Nephron (organoid): ENCODE results near the gene ACTL7B.

ENCODE experiments used
- H3K27ac Mint-ChIP-seq, 3 experiments: 2 replicates each; pipeline ENCODE4 v1.8.0; 2020; ENCODE audit warnings: mixed read lengths in 3 of 3, mild to moderate bottlenecking in 2 of 3, moderate library complexity in 1 of 3
- H3K27me3 Mint-ChIP-seq: 2 replicates; pipeline ENCODE4 v1.8.0; 2021; ENCODE audit warnings: low read depth, mild to moderate bottlenecking, moderate library complexity, mixed read lengths
- H3K36me3 Mint-ChIP-seq: 2 replicates; pipeline ENCODE4 v1.8.0; 2020; ENCODE audit warnings: low read depth, mixed read lengths
- H3K4me1 Mint-ChIP-seq: 2 replicates; pipeline ENCODE4 v1.8.0; 2020; ENCODE audit warnings: mixed read lengths
- H3K4me3 Mint-ChIP-seq, 3 experiments: 2 replicates each; pipeline ENCODE4 v1.8.0; 2020; ENCODE audit warnings: mild to moderate bottlenecking in 3 of 3, mixed read lengths in 3 of 3, moderate library complexity in 2 of 3
- H3K9me3 Mint-ChIP-seq: 2 replicates; pipeline ENCODE4 v1.8.0; 2020; ENCODE audit warnings: mixed read lengths
- TF ChIP-seq, protein P1 (sequence below), 3 experiments: fragments of 200-600 bp; sonication (generic); IDR thresholded peaks; one replicate each; pipeline ENCODE4 v1.5.0; 2021; ENCODE audit warnings: antibody characterized with exemption in 3 of 3; ENCODE audit not compliant: unreplicated experiment in 3 of 3

ACTL7B gene

DNA sequence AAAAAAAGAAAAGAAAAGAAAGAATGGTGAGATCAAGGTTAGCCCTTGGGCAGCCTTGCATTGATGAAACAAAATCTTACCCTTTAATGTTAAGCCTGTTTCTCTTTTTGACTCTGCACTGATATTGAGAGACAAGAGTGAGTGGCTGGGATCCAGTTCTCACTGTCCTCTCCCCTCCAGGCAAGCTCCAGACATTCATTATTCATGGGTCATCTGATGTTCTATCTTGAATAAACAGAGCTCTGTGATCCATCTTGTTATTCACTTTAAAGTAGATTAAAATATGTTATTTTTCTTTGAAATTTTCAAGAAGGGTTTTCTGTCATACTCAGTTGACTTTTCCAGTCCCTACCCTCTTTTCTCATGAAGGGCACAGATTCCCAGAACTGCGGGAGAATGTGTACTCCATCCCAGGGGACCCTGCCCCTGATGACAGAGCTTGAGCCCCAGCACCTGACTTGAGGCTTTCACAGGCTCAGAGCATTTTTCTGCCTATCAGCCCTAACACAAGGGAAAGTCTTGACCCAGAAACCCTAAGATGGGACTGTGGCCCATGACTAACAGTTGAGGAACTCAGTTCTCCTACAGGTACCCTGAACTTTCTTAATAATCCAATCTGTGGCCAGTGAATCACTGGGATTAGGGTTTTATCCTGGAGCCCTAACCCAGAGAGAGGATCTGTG is 24.1 kb downstream of the ACTL7B start:
- Mint-ChIP-seq H3K4me1 (peaks cover 12% of the 10 kb centered on the region), H3K9me3 (no peaks in the 10 kb centered on the region), H3K27ac (no peak overlapping the region), H3K36me3 (no peaks in the 10 kb centered on the region), H3K4me3 (no peak overlapping the region), H3K27me3 (peaks cover 13% of the 10 kb centered on the region)
- TF ChIP-seq, protein P1, sequence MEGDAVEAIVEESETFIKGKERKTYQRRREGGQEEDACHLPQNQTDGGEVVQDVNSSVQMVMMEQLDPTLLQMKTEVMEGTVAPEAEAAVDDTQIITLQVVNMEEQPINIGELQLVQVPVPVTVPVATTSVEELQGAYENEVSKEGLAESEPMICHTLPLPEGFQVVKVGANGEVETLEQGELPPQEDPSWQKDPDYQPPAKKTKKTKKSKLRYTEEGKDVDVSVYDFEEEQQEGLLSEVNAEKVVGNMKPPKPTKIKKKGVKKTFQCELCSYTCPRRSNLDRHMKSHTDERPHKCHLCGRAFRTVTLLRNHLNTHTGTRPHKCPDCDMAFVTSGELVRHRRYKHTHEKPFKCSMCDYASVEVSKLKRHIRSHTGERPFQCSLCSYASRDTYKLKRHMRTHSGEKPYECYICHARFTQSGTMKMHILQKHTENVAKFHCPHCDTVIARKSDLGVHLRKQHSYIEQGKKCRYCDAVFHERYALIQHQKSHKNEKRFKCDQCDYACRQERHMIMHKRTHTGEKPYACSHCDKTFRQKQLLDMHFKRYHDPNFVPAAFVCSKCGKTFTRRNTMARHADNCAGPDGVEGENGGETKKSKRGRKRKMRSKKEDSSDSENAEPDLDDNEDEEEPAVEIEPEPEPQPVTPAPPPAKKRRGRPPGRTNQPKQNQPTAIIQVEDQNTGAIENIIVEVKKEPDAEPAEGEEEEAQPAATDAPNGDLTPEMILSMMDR (IDR thresholded peaks at IDR 0.05; ENCODE audit: unreplicated experiment in 3 of 3): no peak

DNA sequence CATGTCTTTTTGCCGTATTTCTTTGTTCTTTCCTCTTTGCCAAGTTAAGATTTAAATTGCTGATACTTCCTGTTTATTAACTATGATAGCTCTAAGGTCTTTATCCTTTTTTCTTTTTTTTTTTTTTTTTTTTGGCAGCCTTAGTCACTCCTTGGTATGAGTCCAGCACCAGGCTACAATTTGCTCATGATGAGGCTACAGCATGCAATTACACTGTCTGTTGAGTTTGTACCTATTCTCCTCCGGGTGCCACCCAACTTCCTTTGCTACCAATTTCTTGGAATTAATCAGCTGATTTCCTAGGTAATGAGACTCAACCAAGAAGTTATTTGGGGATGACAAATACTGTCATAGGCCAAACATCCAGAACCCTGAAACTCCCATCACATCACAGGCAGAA is 25.5 kb downstream of the ACTL7B start:
- no peaks in the 10 kb centered on the region for H3K36me3 Mint-ChIP-seq
- TF ChIP-seq, protein P1 (IDR thresholded peaks at IDR 0.05; ENCODE audit: unreplicated experiment in 3 of 3): no peak
- peaks cover 18% of the 10 kb centered on the region for H3K27me3 Mint-ChIP-seq
- peaks cover 6% of the 10 kb centered on the region for H3K9me3 Mint-ChIP-seq
- no peak overlapping the region for H3K27ac Mint-ChIP-seq
- peaks cover 7% of the 10 kb centered on the region for H3K4me1 Mint-ChIP-seq
- H3K4me3 Mint-ChIP-seq: no peak overlapping the region

DNA sequence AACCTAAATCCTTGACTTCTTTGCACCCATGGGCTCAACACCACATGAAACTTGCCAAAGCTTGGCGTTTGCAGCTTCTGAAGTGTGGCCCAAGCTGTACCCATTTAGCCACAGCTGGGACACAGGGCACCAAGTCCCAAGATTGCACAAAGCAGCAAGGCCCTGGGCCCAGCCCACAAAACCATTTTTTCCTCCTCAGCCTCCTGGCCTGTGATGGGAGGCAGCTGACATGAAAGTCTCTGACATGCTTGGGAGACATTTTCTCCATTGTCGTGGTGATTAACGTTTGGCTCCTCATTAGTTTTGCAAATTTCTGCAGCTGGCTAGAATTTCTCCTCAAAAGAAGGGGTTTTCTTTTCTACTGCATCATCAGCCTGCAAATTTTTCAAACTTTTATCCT is 32.0 kb downstream of the ACTL7B start:
- Mint-ChIP-seq H3K4me3 (no peak overlapping the region), H3K9me3 (peaks cover 31% of the 10 kb centered on the region), H3K4me1 (no peaks in the 10 kb centered on the region), H3K27me3 (peaks cover 16% of the 10 kb centered on the region), H3K27ac (no peak overlapping the region), H3K36me3 (peaks cover 4% of the 10 kb centered on the region)
- TF ChIP-seq, protein P1 (IDR thresholded peaks at IDR 0.05; ENCODE audit: unreplicated experiment in 3 of 3): no peak

DNA sequence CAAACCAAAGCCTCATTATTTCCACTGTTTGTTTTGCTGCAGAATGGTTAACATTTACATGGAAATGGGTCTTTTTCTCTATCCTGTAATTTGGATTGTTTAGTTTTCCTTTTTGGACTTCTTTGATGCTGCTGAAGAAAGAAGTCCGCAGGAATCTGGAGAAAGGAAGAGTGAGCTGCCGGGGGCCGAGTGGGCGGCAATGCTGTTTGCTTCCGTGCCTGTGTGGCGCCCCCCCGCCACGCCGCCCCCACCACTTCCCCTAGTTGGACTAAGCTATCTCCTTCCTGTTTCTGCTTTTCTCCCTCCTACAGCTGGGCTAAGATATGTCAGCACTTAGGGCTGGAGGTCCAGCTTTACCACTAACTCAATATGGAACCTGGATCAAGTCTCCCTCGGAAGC is 39.7 kb downstream of the ACTL7B start:
- Mint-ChIP-seq H3K4me1 (peaks cover 20% of the 10 kb centered on the region), H3K9me3 (peaks cover 7% of the 10 kb centered on the region), H3K27me3 (peaks cover 3% of the 10 kb centered on the region), H3K4me3 (no peak overlapping the region), H3K36me3 (no peaks in the 10 kb centered on the region), H3K27ac (no peak overlapping the region)
- TF ChIP-seq, protein P1 (IDR thresholded peaks at IDR 0.05; ENCODE audit: unreplicated experiment in 3 of 3): no peak

DNA sequence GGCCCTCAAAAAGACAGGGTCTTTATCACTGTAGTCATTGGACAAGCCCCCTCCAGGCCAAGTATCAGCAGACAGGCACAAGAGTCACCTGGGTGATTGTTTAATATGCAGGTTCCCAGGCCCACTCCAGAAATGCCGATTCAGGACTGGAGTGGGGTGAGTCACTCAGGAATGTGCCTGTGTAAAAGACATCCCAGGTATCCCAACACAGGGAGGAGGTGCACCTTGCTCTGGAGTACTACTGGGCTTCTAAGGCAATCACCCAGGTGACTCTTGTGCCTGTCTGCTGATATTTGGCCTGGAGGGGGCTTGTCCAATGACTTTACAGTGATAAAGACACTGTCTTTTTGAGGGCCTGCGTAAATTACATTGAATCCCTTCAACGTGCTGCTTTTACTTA is 40.6 kb downstream of the ACTL7B start:
- Mint-ChIP-seq H3K27ac (no peak overlapping the region), H3K27me3 (peaks cover 5% of the 10 kb centered on the region), H3K4me1 (peaks cover 20% of the 10 kb centered on the region), H3K36me3 (no peaks in the 10 kb centered on the region), H3K9me3 (peaks cover 7% of the 10 kb centered on the region), H3K4me3 (no peak overlapping the region)
- TF ChIP-seq, protein P1 (IDR thresholded peaks at IDR 0.05; ENCODE audit: unreplicated experiment in 3 of 3): no peak

DNA sequence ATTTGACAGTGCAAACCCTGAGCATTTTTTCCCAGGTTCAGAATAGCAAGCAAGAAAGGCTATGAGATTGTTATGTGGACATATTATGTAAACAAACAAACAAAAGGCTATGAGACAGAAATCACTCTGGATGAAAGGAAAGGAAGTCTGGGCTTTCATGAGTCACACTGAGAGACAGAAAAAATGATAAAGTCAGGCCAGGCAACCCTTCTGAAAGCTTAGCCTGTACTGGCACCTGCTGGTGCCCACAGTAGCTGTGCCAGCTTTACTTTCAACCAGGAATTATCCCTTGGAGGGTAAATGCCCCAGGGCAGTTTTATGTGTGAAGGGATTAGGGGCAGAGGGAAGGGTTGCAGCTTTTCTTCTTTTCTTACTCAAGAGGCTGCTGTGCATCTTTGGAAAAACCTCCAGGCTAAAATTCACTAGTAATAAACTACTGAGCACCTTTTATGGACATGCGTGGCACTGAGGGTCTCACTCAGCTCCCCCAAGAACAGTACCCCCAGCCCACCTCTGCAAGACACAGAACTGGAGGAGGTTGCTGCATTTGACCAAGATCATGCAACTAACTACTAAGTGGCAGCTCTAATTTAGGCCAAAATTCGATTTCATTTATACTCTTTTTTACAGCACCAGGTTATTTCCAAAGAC is 41.7 kb downstream of the ACTL7B start:
- H3K9me3 Mint-ChIP-seq: peaks cover 7% of the 10 kb centered on the region
- no peak overlapping the region for H3K4me3 Mint-ChIP-seq
- H3K27me3 Mint-ChIP-seq: peaks cover 8% of the 10 kb centered on the region
- H3K4me1 Mint-ChIP-seq: peaks cover 20% of the 10 kb centered on the region
- peak overlapping the region in 1 of 3 experiments; percentile 81 for H3K27ac Mint-ChIP-seq
- TF ChIP-seq, protein P1 (IDR thresholded peaks at IDR 0.05; ENCODE audit: unreplicated experiment in 3 of 3): peak in 2 of 3 experiments; percentile 14 to 39
- no peaks in the 10 kb centered on the region for H3K36me3 Mint-ChIP-seq
